Measurements from ENCODE around the gene GRIN2C.

The GRIN2C gene

DNA sequence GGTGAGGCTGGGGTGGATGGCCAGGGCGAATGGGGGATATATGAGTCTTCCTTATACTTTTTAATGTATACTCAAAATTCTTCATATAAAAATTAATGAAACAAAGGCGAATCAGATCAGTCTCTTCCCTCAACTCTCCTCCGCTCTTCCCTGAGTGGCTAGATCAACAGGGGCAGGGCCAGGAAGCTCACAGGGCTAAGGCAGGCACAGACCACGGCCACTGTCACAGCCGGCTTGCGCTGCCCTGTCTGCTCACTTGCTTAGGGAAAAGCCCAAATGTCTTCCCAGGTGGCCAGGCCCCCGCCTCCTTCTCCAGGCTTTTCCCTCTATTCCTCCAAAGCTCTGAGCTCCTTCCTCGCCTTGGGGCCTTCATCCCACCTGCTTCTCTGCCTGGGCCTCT, 6.0 kb downstream of the GRIN2C start:
- no peak for TF ChIP-seq CTCF (IDR thresholded peaks at IDR 0.05; ENCODE audit: extremely low read depth, missing control alignments)
- DNase-seq (ENCODE audit: low spot score), result no peak

- TF ChIP-seq CTCF (IDR thresholded peaks at IDR 0.05; ENCODE audit: extremely low read depth, missing control alignments), result no peak
These were observed 6.7 kb downstream of the GRIN2C start for GRCh38 chr17:74853048-74853397.

DNA sequence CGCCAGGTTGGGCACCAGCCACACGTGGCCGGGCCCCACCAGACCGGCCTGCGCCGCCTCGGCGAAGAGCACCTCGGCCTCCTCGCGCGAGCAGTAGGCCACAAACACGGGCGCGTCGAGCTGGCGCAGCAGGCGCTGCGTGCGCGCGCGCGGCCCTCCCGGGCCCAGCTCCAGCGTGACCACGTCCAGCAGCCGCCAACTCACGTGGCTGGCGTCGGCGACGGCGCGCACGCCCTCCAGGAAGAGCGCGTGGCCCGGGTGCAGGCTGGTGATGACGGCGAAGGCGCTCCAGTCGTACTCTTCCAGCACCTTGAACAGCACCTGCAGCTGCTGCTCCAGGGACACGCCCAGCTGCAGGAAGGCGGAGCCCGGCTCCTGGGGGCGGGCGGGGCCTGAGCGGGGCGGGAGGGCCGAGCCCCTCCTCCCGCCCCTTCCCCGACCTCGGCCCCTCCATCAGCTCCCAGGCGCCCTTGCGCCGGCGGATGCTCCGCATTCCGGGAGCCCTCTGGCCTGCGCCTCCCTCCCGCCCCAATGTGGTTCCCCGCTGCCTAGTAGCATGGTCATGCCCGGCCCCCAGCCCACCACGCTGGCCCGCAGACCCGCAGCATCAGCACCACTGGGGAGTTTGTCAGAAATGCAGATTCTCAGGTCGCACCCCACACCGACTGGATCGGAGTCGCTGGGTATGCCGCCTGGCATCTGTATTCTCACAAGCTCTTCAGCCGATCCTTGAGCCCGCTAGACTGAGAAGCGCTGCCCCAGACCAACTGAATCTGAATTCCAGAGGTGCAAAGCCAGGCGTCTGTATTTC, 7.2 kb downstream of the GRIN2C start:
- no peak for TF ChIP-seq CTCF (IDR thresholded peaks at IDR 0.05; ENCODE audit: extremely low read depth, missing control alignments)
- DNase-seq (ENCODE audit: low spot score), result peak; percentile 94

More at GRCh38 chr17:74853048-74853397, 6.7 kb downstream of the GRIN2C start:
- DNase-seq (ENCODE audit: low spot score), result no peak

DNA sequence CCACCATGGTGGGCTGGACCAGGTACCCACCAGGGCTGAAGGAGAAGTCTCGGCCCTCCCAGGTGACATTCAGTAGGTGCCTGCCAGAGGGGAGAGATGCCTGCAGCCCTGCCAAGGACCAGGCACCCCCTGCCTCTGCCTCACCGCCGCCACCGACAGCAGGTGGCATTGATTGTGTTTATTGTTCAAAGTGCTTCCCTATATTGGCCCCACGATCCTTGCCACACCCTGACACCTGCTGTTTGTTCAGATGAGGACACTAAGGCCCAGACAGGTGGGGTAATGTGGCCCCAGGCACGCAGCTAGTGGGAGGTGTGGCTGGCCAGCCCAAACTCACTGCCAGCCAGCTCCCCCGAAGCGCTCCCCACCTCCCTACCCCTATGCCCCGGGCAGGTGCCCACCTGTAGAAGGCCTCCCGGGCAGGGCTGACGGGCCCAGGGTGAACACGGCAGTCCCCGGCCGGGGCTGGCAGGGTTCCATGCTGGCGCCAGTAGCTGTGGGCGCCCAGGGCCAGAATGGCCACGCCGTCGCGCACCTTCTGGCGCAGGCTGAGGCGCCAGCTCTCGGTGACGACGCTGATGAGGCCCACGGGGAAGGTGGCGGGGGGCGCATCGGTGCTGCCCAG, 8.0 kb downstream of the GRIN2C start:
- no peak for TF ChIP-seq CTCF (IDR thresholded peaks at IDR 0.05; ENCODE audit: extremely low read depth, missing control alignments)
- no peak for DNase-seq (ENCODE audit: low spot score)

DNA sequence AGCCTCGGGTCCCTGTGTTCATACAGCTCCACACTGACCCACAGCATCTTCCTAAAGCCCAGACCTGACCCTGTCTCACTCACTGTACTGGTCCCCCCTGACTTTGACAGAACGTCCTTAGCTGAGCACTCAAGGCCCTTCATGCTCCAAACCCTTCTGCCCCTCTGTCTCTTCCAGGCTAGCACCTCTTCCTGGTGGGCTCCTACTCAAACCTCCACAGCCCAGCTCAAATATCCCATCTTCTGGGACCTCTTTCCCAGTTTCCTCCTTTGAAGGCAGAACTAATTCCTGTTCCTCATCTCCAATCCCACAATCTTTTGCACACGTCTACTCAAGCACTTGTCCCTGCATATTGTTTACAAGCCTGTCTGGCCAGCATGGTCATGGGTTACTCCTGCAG, 8.8 kb downstream of the GRIN2C start:
- no peak for DNase-seq (ENCODE audit: low spot score)
- TF ChIP-seq CTCF (IDR thresholded peaks at IDR 0.05; ENCODE audit: extremely low read depth, missing control alignments), result no peak

- TF ChIP-seq CTCF (IDR thresholded peaks at IDR 0.05; ENCODE audit: extremely low read depth, missing control alignments), result no peak
- no peak for DNase-seq (ENCODE audit: low spot score)
These were observed 9.4 kb downstream of the GRIN2C start for GRCh38 chr17:74850310-74850709.

GRCh38 chr17:74848656-74849399, 10.9 kb downstream of the GRIN2C start:
- no peak for TF ChIP-seq CTCF (IDR thresholded peaks at IDR 0.05; ENCODE audit: extremely low read depth, missing control alignments)
- DNase-seq (ENCODE audit: low spot score), result no peak

Measured in GM20000 (cell line).